Gastroesophageal sphincter (tissue), 4 donors: ENCODE results near the gene STUB1. TPM values are rescaled to one million over a fixed set of nuclear protein-coding genes. Genes with fewer than 3 reads are reported as not detected.

ENCODE experiments used
- ATAC-seq: fragments of 150-250 bp; one replicate; pipeline ENCODE4 v1.9.1; 2016; ENCODE audit warnings: mild to moderate bottlenecking, moderate library complexity
- H3K27ac ChIP-seq, 4 donors: fragments of 200-600 bp; sonication (generic) in 3 of 4; 1 replicate in 3 of 4; 2 replicates in 1 of 4; pipeline ENCODE4 v1.5.1; 2016 to 2019
- H3K27me3 ChIP-seq: fragments of 200-600 bp; sonication (generic); one replicate; pipeline ENCODE4 v1.5.1; 2019
- H3K36me3 ChIP-seq, 2 donors: fragments of 200-600 bp; sonication (generic); one replicate each; pipeline ENCODE4 v1.5.1; 2019; ENCODE audit warnings: control low read depth in 1 of 2
- H3K4me1 ChIP-seq, 3 donors: fragments of 200-600 bp; sonication (generic); 1 replicate in 2 of 3; 2 replicates in 1 of 3; pipeline ENCODE4 v1.5.1; 2016 to 2019; ENCODE audit warnings: control low read depth in 2 of 3
- H3K4me3 ChIP-seq, 2 donors: fragments of 200-600 bp; sonication (generic); one replicate each; pipeline ENCODE4 v1.5.1; 2019; ENCODE audit warnings: mild to moderate bottlenecking in 1 of 2, moderate library complexity in 1 of 2
- H3K9me3 ChIP-seq, 3 donors: fragments of 200-600 bp; sonication (generic); one replicate each; pipeline ENCODE4 v1.5.1; 2017 to 2019; ENCODE audit warnings: control low read depth in 2 of 3
- EP300 ChIP-seq: sonication (generic); formaldehyde crosslinking; IDR thresholded peaks from one replicate; pipeline ENCODE4 v1.6.1; 2017; ENCODE audit warnings: antibody characterized with exemption, mild to moderate bottlenecking
- POLR2A ChIP-seq, 2 donors: fragments of 450-650 bp; IDR thresholded peaks; one replicate each; pipeline ENCODE4 v1.6.1; 2017; ENCODE audit warnings: antibody characterized with exemption in 2 of 2, mild to moderate bottlenecking in 2 of 2, moderate library complexity in 1 of 2
- POLR2AphosphoS5 ChIP-seq: sonication (generic); formaldehyde crosslinking; IDR thresholded peaks from one replicate; pipeline ENCODE4 v1.6.1; 2017; ENCODE audit warnings: antibody characterized with exemption
- WGBS, 2 donors: methylation state at CpG; one replicate each; pipeline ENCODE4 v1.1.5; 2018; ENCODE audit warnings: low coverage in 1 of 2; 5-methylcytosine and 5-hydroxymethylcytosine counted together
- total RNA-seq, 4 donors: library from RNA; depleted of rRNA; stranded (reverse); fragments of >200 nt; gene quantifications; one replicate each; pipeline ENCODE4 v1.1.0, GENCODE V29; 2016
- TF ChIP-seq, protein P1 (sequence below), 4 experiments: fragments of 200-600 bp in 2 of 4; fragments of 450-650 bp in 2 of 4; sonication (generic) in 1 of 4; IDR thresholded peaks; one replicate each; pipeline ENCODE4 v1.5.1; 2017 to 2019; ENCODE audit warnings: antibody characterized with exemption in 4 of 4, mild to moderate bottlenecking in 2 of 4, moderate library complexity in 2 of 4

The STUB1 gene
- total RNA-seq, 4 donors from 2014 or later: 161 to 212 (median 179) TPM

DNA sequence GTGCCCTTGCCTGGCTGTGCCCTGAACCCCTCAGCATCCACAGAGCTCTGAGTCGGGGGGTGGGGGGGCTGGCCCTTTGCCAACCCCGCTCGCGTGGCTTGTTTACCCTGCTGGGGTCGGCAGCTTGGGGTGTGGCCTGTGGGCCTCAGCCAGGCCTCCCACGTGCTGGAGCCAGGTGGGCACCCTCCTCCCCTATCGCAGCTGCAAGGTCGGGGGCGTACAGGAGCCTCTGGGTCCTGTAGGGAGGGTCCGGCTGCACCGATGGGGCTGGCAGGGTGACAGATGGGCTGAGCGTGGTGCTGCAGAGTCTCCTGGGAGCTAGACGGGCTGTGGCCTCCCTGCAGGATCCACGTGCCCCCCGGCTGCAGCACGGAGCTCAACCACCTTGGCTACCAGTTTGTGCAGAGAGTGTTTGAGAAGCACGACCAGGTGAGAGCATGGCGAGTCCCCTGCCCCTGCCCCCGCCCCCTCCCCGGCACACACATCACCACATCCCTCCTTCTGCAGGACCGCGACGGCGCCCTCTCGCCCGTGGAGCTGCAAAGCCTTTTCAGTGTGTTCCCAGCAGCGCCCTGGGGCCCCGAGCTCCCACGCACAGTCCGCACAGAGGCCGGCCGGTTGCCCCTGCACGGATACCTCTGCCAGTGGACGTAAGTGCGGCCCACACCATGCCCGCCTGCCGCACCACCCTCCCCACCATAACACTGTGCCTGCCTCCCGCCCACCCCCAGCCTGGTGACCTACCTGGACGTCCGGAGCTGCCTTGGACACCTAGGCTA is 8.7 kb upstream of the STUB1 start:
- no peaks in the 10 kb centered on the region for H3K27me3 ChIP-seq
- no peak overlapping the region for H3K4me3 ChIP-seq
- no peak overlapping the region for H3K27ac ChIP-seq
- TF ChIP-seq POLR2A (IDR thresholded peaks at IDR 0.05) (no peak), POLR2AphosphoS5 (no peak), EP300 (no peak)
- TF ChIP-seq, protein P1, sequence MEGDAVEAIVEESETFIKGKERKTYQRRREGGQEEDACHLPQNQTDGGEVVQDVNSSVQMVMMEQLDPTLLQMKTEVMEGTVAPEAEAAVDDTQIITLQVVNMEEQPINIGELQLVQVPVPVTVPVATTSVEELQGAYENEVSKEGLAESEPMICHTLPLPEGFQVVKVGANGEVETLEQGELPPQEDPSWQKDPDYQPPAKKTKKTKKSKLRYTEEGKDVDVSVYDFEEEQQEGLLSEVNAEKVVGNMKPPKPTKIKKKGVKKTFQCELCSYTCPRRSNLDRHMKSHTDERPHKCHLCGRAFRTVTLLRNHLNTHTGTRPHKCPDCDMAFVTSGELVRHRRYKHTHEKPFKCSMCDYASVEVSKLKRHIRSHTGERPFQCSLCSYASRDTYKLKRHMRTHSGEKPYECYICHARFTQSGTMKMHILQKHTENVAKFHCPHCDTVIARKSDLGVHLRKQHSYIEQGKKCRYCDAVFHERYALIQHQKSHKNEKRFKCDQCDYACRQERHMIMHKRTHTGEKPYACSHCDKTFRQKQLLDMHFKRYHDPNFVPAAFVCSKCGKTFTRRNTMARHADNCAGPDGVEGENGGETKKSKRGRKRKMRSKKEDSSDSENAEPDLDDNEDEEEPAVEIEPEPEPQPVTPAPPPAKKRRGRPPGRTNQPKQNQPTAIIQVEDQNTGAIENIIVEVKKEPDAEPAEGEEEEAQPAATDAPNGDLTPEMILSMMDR (IDR thresholded peaks at IDR 0.05): no peak
- peaks cover 0 to 50% of the 10 kb centered on the region in 2 donors for H3K36me3 ChIP-seq
- no peak for ATAC-seq
- peaks cover 0 to 55% (median 26%) of the 10 kb centered on the region in 3 donors for H3K4me1 ChIP-seq
- no peaks in the 10 kb centered on the region for H3K9me3 ChIP-seq
- WGBS, 2 donors: no CpG with 5 or more reads among the region's 40 CpGs

DNA sequence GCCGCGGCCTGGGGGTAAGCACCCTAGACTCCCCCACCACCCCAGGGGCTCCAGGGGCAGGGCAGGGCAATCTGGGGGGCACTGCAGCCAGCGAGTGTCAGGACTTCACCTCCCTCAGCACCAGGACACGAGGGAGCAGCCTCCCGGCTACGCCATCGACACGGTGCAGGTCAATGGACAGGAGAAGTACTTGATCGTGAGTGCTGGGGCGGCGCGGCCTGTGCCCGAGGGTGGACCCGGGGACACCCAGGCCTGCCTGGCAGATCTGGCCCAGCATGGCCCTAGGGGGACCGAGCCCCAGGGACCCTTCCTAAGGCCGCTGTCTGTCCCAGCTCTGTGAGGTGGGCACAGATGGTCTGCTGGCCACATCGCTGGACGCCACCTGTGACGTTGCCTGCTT is 7.8 kb upstream of the STUB1 start:
- Histone ChIP-seq H3K4me1 (peaks cover 0 to 51% (median 26%) of the 10 kb centered on the region in 3 donors), H3K27ac (no peak overlapping the region), H3K4me3 (no peak overlapping the region), H3K27me3 (peaks cover 6% of the 10 kb centered on the region), H3K9me3 (no peaks in the 10 kb centered on the region), H3K36me3 (peaks cover 0 to 50% of the 10 kb centered on the region in 2 donors)
- TF ChIP-seq POLR2A (IDR thresholded peaks at IDR 0.05) (no peak), EP300 (no peak), POLR2AphosphoS5 (no peak)
- TF ChIP-seq, protein P1 (IDR thresholded peaks at IDR 0.05): no peak
- WGBS, 2 donors: 100% methylated on average over 3 of the region's 19 CpGs; no CpG with 5 or more reads in 1 of the 2 donors
- ATAC-seq: no peak

DNA sequence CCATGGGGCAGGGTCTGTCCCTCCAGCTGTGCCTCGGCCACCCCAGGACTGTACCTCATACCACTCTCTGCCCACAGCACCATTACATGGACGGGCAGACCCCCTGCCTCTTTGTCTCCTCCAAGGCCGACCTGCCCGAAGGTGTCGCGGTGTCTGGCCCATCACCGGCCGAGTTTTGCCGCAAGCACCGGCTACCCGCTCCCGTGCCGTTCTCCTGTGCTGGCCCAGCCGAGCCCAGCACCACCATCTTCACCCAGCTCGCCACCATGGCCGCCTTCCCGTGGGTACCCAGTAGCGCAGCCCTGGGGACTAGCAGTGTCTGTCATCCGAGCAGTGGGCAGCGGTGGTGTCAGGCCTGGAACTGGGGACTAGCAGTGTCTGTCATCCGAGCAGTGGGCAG is 7.4 kb upstream of the STUB1 start:
- no peak for ATAC-seq
- WGBS, 2 donors: no CpG with 5 or more reads among the region's 21 CpGs
- Histone ChIP-seq H3K9me3 (no peaks in the 10 kb centered on the region), H3K27me3 (peaks cover 8% of the 10 kb centered on the region), H3K4me1 (peaks cover 0 to 46% (median 26%) of the 10 kb centered on the region in 3 donors), H3K36me3 (peaks cover 0 to 50% of the 10 kb centered on the region in 2 donors), H3K27ac (no peak overlapping the region), H3K4me3 (no peak overlapping the region)
- no peak for TF ChIP-seq EP300
- TF ChIP-seq POLR2AphosphoS5: no peak
- TF ChIP-seq POLR2A (IDR thresholded peaks at IDR 0.05): no peak
- TF ChIP-seq, protein P1 (IDR thresholded peaks at IDR 0.05): no peak

DNA sequence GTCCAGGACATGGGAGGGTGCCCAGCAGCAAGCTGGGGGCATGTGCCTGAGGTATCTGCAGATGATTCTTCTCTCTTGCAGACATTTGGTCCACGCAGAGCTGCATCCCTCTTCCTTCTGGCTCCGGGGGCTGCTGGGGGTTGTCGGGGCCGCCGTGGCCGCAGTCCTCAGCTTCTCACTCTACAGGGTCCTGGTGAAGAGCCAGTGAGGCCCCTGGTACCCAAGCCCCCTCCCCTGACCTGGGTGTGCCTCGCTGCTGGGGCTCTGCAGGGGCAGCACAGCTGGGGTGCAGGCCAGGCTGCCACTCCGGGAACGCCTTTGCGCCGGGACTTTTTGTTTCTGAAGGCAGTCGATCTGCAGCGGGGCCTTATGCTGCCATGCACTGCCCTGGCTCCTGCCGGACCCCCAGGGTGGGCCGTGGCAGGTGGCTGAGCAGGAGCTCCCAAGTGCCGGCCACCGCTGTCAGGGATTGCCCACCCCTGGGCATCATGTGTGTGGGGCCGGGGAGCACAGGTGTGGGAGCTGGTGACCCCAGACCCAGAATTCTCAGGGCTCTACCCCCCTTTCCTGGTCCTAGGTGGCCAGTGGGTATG is 6.7 kb upstream of the STUB1 start:
- no peak for ATAC-seq
- WGBS, 2 donors: no CpG with 5 or more reads among the region's 18 CpGs

More for the DNA sequence above, 6.7 kb upstream of the STUB1 start:
- peaks cover 0 to 50% of the 10 kb centered on the region in 2 donors for H3K36me3 ChIP-seq
- TF ChIP-seq POLR2A (IDR thresholded peaks at IDR 0.05) (no peak), POLR2AphosphoS5 (no peak), EP300 (no peak)
- TF ChIP-seq, protein P1 (IDR thresholded peaks at IDR 0.05): no peak
- H3K27me3 ChIP-seq: peaks cover 8% of the 10 kb centered on the region
- H3K4me3 ChIP-seq: no peak overlapping the region
- no peak overlapping the region for H3K27ac ChIP-seq
- no peaks in the 10 kb centered on the region for H3K9me3 ChIP-seq
- peaks cover 0 to 44% (median 24%) of the 10 kb centered on the region in 3 donors for H3K4me1 ChIP-seq
